ENCODE measurements around the gene TREH. TPM values are rescaled to one million over a fixed set of nuclear protein-coding genes. Genes with fewer than 3 reads are reported as not detected.

Gene TREH
- polyA plus RNA-seq, 3 donors: not detected

GRCh38 chr11:118689852-118690552 is 10.6 kb upstream of the TREH start:
- Mint-ChIP-seq H3K27ac (peak overlapping the region; percentile 60 to 91 (median 85)), H3K9me3 (peaks cover 0 to 8% (median 2%) of the 10 kb centered on the region in 7 donors), H3K4me1 (peaks cover 29% of the 10 kb centered on the region), H3K36me3 (no peaks in the 10 kb centered on the region), H3K27me3 (ENCODE audit: low read depth in 3 of 3) (peaks cover 12 to 35% (median 17%) of the 10 kb centered on the region in 3 donors), H3K4me3 (peak overlapping the region; percentile 81 to 89)
- H3K4me2 ChIP-seq (replicated peaks; ENCODE audit: extremely low read depth, low read length, poor library complexity, severe bottlenecking): peak overlapping the region; percentile 90
- H3K4me3 ChIP-seq (replicated peaks in 1 of 3; ENCODE audit: low read depth in 2 of 3, low read length in 3 of 3): peak overlapping the region; percentile 19 to 78 (median 42)
- H3K9me3 ChIP-seq (replicated peaks in 1 of 2; ENCODE audit: control insufficient read depth in 1 of 2, insufficient read depth in 1 of 2, low read length in 2 of 2): no peaks in the 10 kb centered on the region
- H3K9ac ChIP-seq (ENCODE audit: insufficient read depth, low read length, poor library complexity, severe bottlenecking): peak overlapping the region; percentile 63
- peaks cover 27 to 36% of the 10 kb centered on the region in 2 donors for H3K4me1 ChIP-seq (ENCODE audit: control insufficient read depth in 1 of 2, insufficient read depth in 2 of 2, low read length in 2 of 2)
- peak; percentile 84 to 85 (median 84) for DNase-seq
- no peaks in the 10 kb centered on the region for H3K27me3 ChIP-seq (ENCODE audit: control insufficient read depth in 2 of 2, insufficient read depth in 2 of 2, low read length in 2 of 2)
- peak overlapping the region; percentile 34 to 67 for H3K27ac ChIP-seq (ENCODE audit: low read depth in 1 of 2, low read length in 2 of 2)
- intact Hi-C loops (cut with micrococcal nuclease): loop anchor here (5.0 to 10.0 kb wide), 2 partner anchors 245 to 267 kb away; partner anchors contain the start of gene UPK2 (in 1 of the 2)
- peak; percentile 97 for TF ChIP-seq CTCF (IDR thresholded peaks at IDR 0.05)
- 8% methylated on average over 21 of the region's 30 CpGs for whole genome bisulfite sequencing (ENCODE audit: insufficient coverage)
- no peaks in the 10 kb centered on the region for H4K20me1 ChIP-seq (ENCODE audit: insufficient read depth, low read length)
- no peaks in the 10 kb centered on the region for H3K79me2 ChIP-seq (ENCODE audit: insufficient read depth, low read length)
- no peaks in the 10 kb centered on the region for H3K36me3 ChIP-seq (replicated peaks in 1 of 2; ENCODE audit: control insufficient read depth in 1 of 2, insufficient read depth in 2 of 2, low read length in 2 of 2)
- H2AFZ ChIP-seq (ENCODE audit: insufficient read depth, low read depth, low read length, poor library complexity, severe bottlenecking): peak overlapping the region; percentile 89

GRCh38 chr11:118689503-118689851 is 10.0 kb upstream of the TREH start:
- Histone ChIP-seq H4K20me1 (ENCODE audit: insufficient read depth, low read length) (no peaks in the 10 kb centered on the region), H3K4me3 (replicated peaks in 1 of 3; ENCODE audit: low read depth in 2 of 3, low read length in 3 of 3) (peak overlapping the region in 2 of 3 experiments; percentile 42 to 78), H3K36me3 (replicated peaks in 1 of 2; ENCODE audit: control insufficient read depth in 1 of 2, insufficient read depth in 2 of 2, low read length in 2 of 2) (no peaks in the 10 kb centered on the region), H3K9me3 (replicated peaks in 1 of 2; ENCODE audit: control insufficient read depth in 1 of 2, insufficient read depth in 1 of 2, low read length in 2 of 2) (no peaks in the 10 kb centered on the region), H2AFZ (ENCODE audit: insufficient read depth, low read depth, low read length, poor library complexity, severe bottlenecking) (peak overlapping the region; percentile 66), H3K4me1 (ENCODE audit: control insufficient read depth in 1 of 2, insufficient read depth in 2 of 2, low read length in 2 of 2) (peaks cover 27 to 36% of the 10 kb centered on the region in 2 donors), H3K4me2 (replicated peaks; ENCODE audit: extremely low read depth, low read length, poor library complexity, severe bottlenecking) (peak overlapping the region; percentile 90), H3K9ac (ENCODE audit: insufficient read depth, low read length, poor library complexity, severe bottlenecking) (peak overlapping the region; percentile 63), H3K79me2 (ENCODE audit: insufficient read depth, low read length) (no peaks in the 10 kb centered on the region), H3K27me3 (ENCODE audit: control insufficient read depth in 2 of 2, insufficient read depth in 2 of 2, low read length in 2 of 2) (no peaks in the 10 kb centered on the region), H3K27ac (ENCODE audit: low read depth in 1 of 2, low read length in 2 of 2) (no peak overlapping the region)
- no peak for TF ChIP-seq CTCF (IDR thresholded peaks at IDR 0.05)
- Mint-ChIP-seq H3K4me3 (peak overlapping the region in 1 of 2 donors; percentile 89), H3K27ac (no peak overlapping the region), H3K27me3 (ENCODE audit: low read depth in 3 of 3) (peaks cover 12 to 38% (median 17%) of the 10 kb centered on the region in 3 donors), H3K36me3 (no peaks in the 10 kb centered on the region), H3K9me3 (peaks cover 0 to 8% (median 2%) of the 10 kb centered on the region in 7 donors), H3K4me1 (peaks cover 29% of the 10 kb centered on the region)
- DNase-seq: no peak
- intact Hi-C loops (cut with micrococcal nuclease): loop anchor here (5.0 to 10.0 kb wide), 2 partner anchors 245 to 268 kb away; partner anchors contain the start of gene UPK2 (in 1 of the 2)
- 10% methylated on average over 7 of the region's 9 CpGs for WGBS (ENCODE audit: insufficient coverage)

Measured in CD14-positive monocyte (primary cell).